ENCODE measurements around the gene FARP1. TPM values are rescaled to one million over a fixed set of nuclear protein-coding genes. Genes with fewer than 3 reads are reported as not detected.
"Not testable (repeated sequence)": the region's sequence is repeated elsewhere in the genome, so short reads cannot be mapped to it uniquely, and the experiment has no call there.

FARP1 gene
- total RNA-seq, 1 donor from 2014 or later: 71.3 TPM

DNA sequence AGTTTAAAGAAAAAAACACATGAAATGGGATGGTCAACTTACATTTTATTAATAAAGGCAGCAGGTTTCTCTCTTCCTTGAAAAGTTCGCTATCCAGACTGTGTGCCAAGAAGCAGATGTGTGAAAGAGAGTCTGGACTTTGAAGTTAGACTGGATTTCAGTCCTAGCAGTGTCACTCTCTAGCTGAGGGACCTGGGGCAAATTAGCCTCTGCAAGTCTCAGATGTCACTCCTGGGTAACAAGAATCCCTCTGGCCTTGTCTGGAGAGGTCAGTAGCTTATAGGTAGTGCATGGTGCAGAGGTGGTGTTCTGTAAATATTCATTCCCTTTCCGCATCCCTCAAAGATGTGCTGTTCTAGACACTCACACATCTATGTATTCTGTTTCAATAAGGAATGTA lies 221.8 kb downstream of the FARP1 start:
- intact Hi-C loops (cut with DNase I): no loop called here
- DNase-seq (ENCODE audit: low spot score): no peak

GRCh38 chr13:98365302-98365701 lies 222.4 kb downstream of the FARP1 start:
- intact Hi-C loops (cut with DNase I): no loop called here
- DNase-seq (ENCODE audit: low spot score): no peak

DNA sequence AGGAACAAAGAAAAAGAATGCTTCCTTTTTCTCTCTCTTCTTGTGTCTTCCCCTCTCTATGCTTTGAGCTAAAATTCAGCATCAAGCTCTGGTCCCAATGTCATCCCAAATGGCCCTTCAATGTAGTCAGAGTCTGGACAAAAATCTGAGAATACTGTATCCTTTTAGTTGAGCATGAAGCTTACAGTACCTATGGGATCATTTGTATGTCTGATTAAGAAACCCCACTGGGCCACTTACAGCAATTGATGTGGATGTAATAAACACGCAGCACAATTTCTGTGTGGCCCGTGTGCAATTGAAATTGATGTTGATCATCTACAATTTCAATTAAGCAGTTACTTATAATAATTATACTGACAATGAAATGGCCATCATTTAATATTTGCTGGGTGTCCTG lies 223.1 kb downstream of the FARP1 start:
- intact Hi-C loops (cut with DNase I): no loop called here
- no peak for DNase-seq (ENCODE audit: low spot score)

GRCh38 chr13:98366443-98366842 lies 223.5 kb downstream of the FARP1 start:
- intact Hi-C loops (cut with DNase I): no loop called here
- no peak for DNase-seq (ENCODE audit: low spot score)

DNA sequence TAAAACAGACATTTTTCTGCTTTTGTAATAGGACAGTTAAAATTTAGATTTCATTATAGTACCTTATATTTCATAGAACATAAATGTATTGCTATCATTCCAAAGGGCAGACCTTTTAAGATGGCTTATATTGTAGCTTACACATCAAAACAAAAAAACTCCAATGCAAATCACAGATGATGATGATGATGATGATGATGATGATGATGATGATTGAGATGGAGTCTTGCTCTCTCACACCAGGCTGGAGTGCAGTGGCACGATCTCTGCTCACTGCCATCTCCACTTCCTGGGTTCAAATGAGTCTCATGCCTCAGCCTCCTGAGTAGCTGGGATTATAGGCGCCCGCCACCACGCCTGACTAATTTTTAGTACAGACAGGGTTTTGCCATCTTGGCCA lies 224.1 kb downstream of the FARP1 start:
- no peak for DNase-seq (ENCODE audit: low spot score)
- intact Hi-C loops (cut with DNase I): no loop called here

DNA sequence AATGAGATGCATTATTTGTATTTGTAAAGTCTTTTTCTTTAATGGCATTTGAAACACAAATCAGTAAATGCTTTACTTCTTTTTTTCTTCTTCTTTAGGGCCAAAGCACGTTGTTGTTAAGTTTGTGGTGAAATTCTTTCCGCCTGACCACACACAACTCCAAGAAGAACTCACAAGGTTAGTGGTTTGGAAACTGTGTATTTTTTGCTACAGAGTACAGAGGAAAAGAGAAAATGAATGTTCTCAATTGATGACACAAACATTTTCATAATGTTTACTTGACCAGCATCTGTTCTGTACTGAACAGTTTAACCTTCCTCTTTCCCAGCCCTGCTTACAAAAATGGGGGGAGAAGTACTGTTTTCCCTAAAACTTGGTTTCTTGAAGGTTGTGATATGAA lies 225.1 kb downstream of the FARP1 start:
- DNase-seq (ENCODE audit: low spot score): no peak
- intact Hi-C loops (cut with DNase I): no loop called here

DNA sequence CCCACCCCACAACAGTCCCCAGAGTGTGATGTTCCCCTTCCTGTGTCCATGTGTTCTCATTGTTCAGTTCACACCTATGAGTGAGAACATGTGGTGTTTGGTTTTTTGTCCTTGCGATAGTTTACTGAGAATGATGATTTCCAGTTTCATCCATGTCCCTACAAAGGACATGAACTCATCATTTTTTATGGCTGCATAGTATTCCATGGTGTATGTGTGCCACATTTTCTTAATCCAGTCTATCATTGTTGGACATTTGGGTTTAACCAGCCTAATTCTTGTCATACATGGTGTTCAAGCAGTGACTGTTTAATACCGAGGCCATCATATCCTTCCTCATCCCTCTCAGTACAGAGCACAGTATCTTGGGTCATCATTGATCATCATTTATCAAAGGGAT lies 226.6 kb downstream of the FARP1 start:
- intact Hi-C loops (cut with DNase I); DNase-seq (ENCODE audit: low spot score): not testable (repeated sequence)

- intact Hi-C loops (cut with DNase I): no loop called here
- DNase-seq (ENCODE audit: low spot score): no peak
Observed at GRCh38 chr13:98370261-98370660, 227.4 kb downstream of the FARP1 start.

DNA sequence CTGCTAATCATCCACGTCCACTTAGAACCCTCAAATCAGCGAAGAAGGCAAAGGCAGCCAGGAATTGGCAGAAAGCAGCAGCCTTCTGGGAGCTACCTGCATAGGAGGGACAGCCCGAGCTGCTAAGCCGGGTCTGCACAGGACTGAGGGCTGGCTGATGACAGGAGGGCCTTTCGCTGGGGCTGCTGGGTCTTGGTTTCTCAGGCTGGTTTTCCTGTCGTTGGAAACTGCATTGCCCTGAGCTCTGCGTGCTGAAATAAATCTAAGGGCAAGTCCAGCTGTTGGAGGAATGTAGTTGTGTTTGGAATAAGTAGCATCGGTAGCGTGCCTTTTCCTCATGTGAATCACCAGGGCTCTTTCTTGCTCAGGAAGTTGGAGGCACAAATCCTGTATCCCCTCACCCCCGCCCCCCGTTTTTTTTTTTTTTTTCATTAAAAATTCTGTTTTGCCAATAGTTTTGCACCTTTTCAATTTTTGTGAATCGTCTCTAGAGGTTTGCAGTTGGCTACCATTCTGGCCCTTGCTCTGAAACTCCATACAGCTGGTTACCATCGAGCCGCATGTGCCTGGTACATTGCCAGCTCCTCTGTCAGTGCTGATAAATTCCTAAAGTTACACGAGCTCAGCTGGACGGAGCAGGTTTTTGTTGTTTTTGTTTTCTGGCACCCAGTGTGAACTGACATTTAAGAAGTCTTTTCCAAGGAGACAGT lies 228.1 kb downstream of the FARP1 start:
- DNase-seq (ENCODE audit: low spot score): no peak
- intact Hi-C loops (cut with DNase I): no loop called here

DNA sequence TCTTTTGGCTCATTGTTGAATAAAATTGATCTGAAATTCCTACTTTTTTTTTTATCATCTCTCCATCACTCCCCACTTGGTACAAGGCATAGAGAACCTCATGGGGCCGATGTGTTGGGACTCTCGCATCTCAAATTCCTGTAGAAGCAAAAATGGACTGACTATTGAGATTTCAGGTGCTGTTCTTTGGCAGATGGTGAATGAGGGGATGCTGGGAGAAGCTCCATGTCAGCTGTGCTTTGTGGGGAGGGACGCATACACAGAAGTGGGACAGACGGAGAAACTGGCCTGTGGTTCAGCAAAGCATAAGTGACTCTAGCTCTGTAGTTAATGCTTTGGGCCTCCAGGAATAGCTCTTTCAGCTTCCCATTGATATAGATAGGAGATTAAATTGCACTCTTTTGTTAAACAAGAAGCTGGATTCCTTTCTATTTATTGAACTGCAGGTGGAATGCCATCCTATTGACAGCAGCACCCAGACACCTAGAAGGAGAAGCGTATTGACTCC lies 228.7 kb downstream of the FARP1 start:
- no peak for DNase-seq (ENCODE audit: low spot score)
- intact Hi-C loops (cut with DNase I): no loop called here

DNA sequence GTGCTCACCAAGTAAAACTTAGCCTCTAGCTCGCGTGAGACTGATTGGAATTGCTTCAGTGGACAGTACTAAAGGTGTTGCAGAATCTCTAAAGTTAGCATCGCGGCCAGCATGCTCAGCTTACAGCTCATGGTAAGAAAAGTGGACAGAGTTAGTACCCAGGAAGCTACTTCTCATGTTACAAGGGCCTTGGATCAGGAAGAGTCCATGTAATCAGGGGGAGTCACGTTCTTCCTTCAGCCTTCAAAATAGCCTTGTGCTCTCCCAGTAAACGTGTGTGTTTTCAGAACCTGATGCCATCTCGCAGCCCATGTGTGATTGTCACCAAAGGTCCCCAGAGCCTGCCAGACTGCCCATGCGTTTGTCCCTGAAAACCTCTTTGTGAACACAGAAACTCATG lies 230.0 kb downstream of the FARP1 start:
- intact Hi-C loops (cut with DNase I): no loop called here
- no peak for DNase-seq (ENCODE audit: low spot score)

DNA sequence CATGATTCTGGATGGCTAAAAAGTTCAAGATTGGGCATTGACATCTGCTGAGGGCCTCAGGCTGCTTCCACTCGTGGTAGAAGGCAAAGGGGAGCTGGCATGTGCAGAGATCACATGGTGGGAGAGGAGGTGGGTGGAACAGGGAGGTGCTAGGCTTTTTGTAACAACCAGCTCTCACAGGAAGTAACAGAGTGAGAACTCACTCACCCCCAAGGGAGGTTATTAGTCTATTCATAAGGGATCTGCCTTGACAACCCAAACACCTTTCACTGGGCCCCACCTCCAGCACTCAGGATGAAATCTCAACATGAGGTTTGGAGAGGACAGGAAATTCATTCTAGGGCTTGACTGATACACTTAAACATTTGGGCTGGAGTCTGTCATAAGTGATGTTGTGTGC lies 231.9 kb downstream of the FARP1 start:
- intact Hi-C loops (cut with DNase I): no loop called here
- no peak for DNase-seq (ENCODE audit: low spot score)

DNA sequence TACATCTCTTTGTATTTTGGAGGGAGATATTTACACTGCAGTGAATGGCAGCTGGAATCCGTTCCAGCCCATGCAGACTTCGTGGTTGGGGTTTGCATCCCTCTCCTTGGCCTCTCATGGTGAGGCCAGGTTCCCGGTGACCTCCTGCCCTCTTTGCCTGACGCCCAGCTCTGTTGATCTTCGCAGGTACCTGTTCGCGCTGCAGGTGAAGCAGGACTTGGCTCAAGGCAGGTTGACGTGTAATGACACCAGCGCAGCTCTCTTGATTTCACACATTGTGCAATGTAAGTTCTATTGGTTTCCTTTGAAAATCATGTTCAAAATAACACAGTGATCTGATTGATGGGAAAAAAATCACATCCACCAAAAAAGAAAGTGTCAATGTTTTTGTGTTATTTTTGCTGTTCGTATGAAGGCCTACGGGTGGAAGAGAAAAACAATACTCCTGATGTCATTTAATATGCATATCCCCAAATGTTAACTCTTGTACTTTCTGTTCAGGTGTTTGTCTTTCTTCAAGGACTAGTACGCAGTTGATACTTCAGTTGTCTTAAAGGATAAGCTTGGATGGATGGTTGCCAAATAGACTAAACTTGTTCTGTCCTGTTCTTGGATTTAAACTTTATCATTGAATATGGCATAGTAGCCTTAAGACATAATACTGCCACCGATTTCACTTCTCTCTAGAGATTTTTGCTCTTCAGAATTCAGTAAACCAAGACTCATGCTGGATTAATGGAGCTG lies 234.9 kb downstream of the FARP1 start:
- intact Hi-C loops (cut with DNase I): no loop called here
- no peak for DNase-seq (ENCODE audit: low spot score)

DNA sequence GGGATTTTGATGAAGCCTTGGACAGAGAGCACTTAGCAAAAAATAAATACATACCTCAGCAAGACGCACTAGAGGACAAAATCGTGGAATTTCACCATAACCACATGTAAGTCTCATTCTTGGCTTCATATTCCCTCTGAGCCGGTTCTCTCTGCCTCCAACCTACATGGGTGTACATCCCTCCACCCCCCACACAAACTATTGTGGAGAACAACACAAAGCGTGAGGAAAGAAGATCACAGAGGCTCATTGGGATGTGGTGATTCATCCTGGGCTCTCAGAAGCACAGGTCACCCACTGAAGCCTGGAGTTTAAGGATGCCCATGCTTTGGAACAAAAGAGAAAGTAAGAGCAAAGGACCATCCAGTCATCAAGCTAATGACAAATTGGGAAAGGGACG lies 241.8 kb downstream of the FARP1 start:
- no peak for DNase-seq (ENCODE audit: low spot score)
- intact Hi-C loops (cut with DNase I): no loop called here

- intact Hi-C loops (cut with DNase I): no loop called here
- DNase-seq (ENCODE audit: low spot score): no peak
Observed at GRCh38 chr13:98385606-98386005, 242.7 kb downstream of the FARP1 start.

DNA sequence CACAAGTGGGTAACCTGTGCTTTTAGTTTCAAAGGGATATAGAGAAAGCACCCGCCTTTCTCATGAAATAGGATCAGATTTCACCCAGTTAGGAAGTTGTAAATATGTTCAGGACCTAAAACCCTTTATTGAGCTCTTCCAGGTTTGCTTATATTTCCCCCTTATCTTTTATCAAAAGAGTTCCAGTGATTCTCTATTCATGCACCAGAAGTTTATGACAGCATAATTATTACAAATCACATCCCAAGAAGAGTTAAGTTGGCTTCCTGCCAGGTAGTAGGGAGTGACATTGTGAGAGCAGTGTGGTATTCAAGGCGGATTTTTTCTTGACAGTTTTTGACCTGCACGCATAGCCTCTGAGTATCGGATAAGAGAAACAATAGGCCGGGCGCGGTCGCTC lies 243.7 kb downstream of the FARP1 start:
- no peak for DNase-seq (ENCODE audit: low spot score)
- intact Hi-C loops (cut with DNase I): no loop called here

- intact Hi-C loops (cut with DNase I): no loop called here
- no peak for DNase-seq (ENCODE audit: low spot score)
Observed at GRCh38 chr13:98389319-98389718, 246.4 kb downstream of the FARP1 start.

GRCh38 chr13:98390086-98390715 lies 247.3 kb downstream of the FARP1 start:
- DNase-seq (ENCODE audit: low spot score): no peak
- intact Hi-C loops (cut with DNase I): no loop called here

DNA sequence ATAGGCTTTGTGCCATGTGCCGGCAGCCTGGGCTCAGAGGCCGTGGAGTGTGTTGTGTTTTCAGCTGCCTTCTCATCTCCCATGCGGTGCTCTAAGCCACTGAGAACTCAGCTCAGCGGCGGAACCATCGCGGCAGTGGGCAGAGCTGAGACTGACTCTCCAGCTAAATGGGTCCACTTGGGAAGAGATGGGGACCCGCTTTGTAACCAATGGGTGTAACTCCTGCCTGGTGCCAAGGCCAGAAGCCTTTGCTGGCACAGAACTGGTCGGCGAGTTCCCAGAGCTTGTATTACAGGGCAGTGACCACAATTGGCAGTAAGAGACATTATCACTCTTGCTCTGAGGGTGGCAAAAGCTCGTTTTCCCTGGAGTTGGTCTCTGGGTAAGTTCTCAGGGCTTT lies 251.0 kb downstream of the FARP1 start:
- no peak for DNase-seq (ENCODE audit: low spot score)
- intact Hi-C loops (cut with DNase I): no loop called here

DNA sequence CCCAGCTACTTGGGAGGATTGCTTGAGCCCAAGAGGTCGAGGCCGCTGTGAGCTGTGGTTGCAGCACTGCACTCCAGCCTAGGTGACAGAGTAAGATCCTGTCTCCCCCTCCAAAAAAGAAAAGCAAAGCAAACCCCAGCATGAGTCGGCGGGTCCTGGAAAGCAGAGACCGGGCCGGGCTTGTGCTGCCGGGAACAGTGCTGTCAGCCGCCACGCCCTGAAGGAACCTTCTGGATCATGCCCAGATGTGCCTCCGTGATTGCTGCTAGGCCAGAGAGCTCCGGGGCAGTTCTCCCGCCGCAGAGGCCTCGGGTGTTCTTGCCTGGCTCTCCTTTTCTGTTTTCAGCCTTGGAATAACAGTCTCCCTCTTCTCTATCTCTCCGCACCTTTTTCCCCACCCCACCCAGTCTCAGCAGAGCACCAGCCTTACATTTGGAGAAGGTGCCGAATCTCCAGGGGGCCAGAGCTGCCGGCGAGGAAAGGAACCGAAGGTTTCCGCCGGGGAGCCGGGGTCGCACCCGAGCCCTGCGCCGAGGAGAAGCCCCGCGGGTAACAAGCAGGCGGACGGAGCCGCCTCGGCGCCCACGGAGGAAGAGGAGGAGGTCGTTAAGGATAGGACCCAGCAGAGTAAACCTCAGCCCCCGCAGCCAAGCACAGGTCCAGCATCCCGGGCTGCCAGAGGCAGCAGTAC lies 252.1 kb downstream of the FARP1 start:
- intact Hi-C loops (cut with DNase I): no loop called here
- DNase-seq (ENCODE audit: low spot score): no peak
